ENCODE measurements around the gene PNCK.

Gene PNCK

GRCh38 chrX:153626863-153627674 lies 46.5 kb downstream of the PNCK start:
- DNase-seq (ENCODE audit: low read depth): no peak

GRCh38 chrX:153626025-153626633 lies 47.5 kb downstream of the PNCK start:
- no peak for DNase-seq (ENCODE audit: low read depth)

GRCh38 chrX:153625271-153626024 lies 48.2 kb downstream of the PNCK start:
- DNase-seq (ENCODE audit: low read depth): no peak

GRCh38 chrX:153624196-153625091 lies 49.2 kb downstream of the PNCK start:
- no peak for DNase-seq (ENCODE audit: low read depth)

- no peak for DNase-seq (ENCODE audit: low read depth)
Measured at GRCh38 chrX:153623310-153624029, 50.1 kb downstream of the PNCK start.

GRCh38 chrX:153622661-153623309 lies 50.8 kb downstream of the PNCK start:
- no peak for DNase-seq (ENCODE audit: low read depth)

- no peak for DNase-seq (ENCODE audit: low read depth)
Measured at GRCh38 chrX:153621949-153622598, 51.5 kb downstream of the PNCK start.

- DNase-seq (ENCODE audit: low read depth): no peak
Measured at GRCh38 chrX:153620576-153620975, 53.0 kb downstream of the PNCK start.
